Measurements from ENCODE around the gene PDSS2.
"Not testable (repeated sequence)": the region's sequence is repeated elsewhere in the genome, so short reads cannot be mapped to it uniquely, and the experiment has no call there.

The PDSS2 gene

DNA sequence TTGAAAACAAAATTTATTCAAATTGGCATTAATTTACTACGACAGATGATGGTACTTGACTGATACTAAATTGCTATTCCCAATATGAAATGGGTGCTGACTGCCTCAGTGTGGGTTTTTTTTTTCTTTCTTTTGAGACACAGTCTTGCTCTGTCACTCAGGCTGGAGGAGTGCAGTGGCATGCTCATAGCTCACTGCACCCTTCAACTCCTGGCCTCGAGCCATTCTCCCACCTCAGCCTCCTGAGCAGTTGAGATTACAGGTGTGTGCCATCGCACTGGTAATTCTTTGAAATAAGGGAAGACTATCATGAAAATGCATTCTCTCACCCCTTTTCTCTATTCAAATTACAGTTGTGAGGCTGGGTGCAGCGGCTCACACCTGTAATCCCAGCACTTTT is 22.5 kb downstream of the PDSS2 start:
- DNase-seq (ENCODE audit: low read depth): no peak
- TF ChIP-seq, protein P1, sequence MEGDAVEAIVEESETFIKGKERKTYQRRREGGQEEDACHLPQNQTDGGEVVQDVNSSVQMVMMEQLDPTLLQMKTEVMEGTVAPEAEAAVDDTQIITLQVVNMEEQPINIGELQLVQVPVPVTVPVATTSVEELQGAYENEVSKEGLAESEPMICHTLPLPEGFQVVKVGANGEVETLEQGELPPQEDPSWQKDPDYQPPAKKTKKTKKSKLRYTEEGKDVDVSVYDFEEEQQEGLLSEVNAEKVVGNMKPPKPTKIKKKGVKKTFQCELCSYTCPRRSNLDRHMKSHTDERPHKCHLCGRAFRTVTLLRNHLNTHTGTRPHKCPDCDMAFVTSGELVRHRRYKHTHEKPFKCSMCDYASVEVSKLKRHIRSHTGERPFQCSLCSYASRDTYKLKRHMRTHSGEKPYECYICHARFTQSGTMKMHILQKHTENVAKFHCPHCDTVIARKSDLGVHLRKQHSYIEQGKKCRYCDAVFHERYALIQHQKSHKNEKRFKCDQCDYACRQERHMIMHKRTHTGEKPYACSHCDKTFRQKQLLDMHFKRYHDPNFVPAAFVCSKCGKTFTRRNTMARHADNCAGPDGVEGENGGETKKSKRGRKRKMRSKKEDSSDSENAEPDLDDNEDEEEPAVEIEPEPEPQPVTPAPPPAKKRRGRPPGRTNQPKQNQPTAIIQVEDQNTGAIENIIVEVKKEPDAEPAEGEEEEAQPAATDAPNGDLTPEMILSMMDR (IDR thresholded peaks at IDR 0.05; ENCODE audit: insufficient read depth, low read depth, low read length, missing control alignments): no peak
- no peak overlapping the region for H3K4me3 ChIP-seq (ENCODE audit: low read length)

GRCh38 chr6:107435798-107436197 is 23.6 kb downstream of the PDSS2 start:
- TF ChIP-seq, protein P1 (IDR thresholded peaks at IDR 0.05; ENCODE audit: insufficient read depth, low read depth, low read length, missing control alignments): no peak
- no peak for DNase-seq (ENCODE audit: low read depth)
- no peak overlapping the region for H3K4me3 ChIP-seq (ENCODE audit: low read length)

GRCh38 chr6:107434812-107435211 is 24.6 kb downstream of the PDSS2 start:
- TF ChIP-seq, protein P1 (IDR thresholded peaks at IDR 0.05; ENCODE audit: insufficient read depth, low read depth, low read length, missing control alignments): no peak
- H3K4me3 ChIP-seq (ENCODE audit: low read length): no peak overlapping the region
- no peak for DNase-seq (ENCODE audit: low read depth)

GRCh38 chr6:107425951-107426350 is 33.4 kb downstream of the PDSS2 start:
- not testable (repeated sequence) for H3K4me3 ChIP-seq (ENCODE audit: low read length)

DNA sequence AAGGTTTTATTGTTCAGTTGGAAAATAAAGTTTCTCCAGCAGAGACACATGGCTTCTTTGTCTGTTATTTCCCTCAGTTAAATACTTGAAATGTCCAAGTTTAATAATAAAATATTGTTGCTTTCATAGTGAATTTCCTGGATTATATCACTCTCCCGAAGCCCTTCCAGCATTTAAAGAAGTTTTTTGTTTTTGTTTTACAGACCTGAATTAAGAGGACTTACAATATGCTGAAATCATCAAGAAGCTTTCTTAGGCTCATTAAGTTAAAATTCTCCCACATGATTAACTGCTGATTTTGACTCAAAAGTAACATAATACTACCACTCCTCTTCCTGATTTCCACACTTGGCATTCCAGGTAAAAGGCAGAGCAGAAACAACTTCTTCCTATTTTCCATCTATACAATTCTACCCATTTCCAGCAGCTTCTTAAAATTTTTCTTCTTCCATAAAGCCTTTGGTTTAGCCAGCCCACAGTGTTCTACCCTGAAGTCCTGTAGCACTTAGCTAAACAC is 35.8 kb downstream of the PDSS2 start:
- no peak overlapping the region for H3K4me3 ChIP-seq (ENCODE audit: low read length)
- TF ChIP-seq, protein P1 (IDR thresholded peaks at IDR 0.05; ENCODE audit: insufficient read depth, low read depth, low read length, missing control alignments): no peak
- DNase-seq (ENCODE audit: low read depth): no peak

More at GRCh38 chr6:107425951-107426350, 33.4 kb downstream of the PDSS2 start:
- DNase-seq (ENCODE audit: low read depth): not testable (repeated sequence)

- DNase-seq (ENCODE audit: low read depth): no peak
- TF ChIP-seq, protein P1 (IDR thresholded peaks at IDR 0.05; ENCODE audit: insufficient read depth, low read depth, low read length, missing control alignments): no peak
- no peak overlapping the region for H3K4me3 ChIP-seq (ENCODE audit: low read length)
These were observed 37.6 kb downstream of the PDSS2 start for GRCh38 chr6:107421696-107422256.

- H3K4me3 ChIP-seq (ENCODE audit: low read length): no peak overlapping the region
- TF ChIP-seq, protein P1 (IDR thresholded peaks at IDR 0.05; ENCODE audit: insufficient read depth, low read depth, low read length, missing control alignments): no peak
- no peak for DNase-seq (ENCODE audit: low read depth)
These were observed 39.6 kb downstream of the PDSS2 start for GRCh38 chr6:107419733-107420132.

Measured in epithelial cell of esophagus (primary cell).